GM18870 (cell line): ENCODE data around the gene THBS2.
"Not testable (repeated sequence)": the region's sequence is repeated elsewhere in the genome, so short reads cannot be mapped to it uniquely, and the experiment has no call there.

Experiments
- ATAC-seq: cut with Tn5 transposase; IDR thresholded peaks from one replicate; pipeline ENCODE4 v1.9.1; 2021; ENCODE audit warnings: moderate library complexity; ENCODE audit not compliant: unreplicated experiment

The THBS2 gene

DNA sequence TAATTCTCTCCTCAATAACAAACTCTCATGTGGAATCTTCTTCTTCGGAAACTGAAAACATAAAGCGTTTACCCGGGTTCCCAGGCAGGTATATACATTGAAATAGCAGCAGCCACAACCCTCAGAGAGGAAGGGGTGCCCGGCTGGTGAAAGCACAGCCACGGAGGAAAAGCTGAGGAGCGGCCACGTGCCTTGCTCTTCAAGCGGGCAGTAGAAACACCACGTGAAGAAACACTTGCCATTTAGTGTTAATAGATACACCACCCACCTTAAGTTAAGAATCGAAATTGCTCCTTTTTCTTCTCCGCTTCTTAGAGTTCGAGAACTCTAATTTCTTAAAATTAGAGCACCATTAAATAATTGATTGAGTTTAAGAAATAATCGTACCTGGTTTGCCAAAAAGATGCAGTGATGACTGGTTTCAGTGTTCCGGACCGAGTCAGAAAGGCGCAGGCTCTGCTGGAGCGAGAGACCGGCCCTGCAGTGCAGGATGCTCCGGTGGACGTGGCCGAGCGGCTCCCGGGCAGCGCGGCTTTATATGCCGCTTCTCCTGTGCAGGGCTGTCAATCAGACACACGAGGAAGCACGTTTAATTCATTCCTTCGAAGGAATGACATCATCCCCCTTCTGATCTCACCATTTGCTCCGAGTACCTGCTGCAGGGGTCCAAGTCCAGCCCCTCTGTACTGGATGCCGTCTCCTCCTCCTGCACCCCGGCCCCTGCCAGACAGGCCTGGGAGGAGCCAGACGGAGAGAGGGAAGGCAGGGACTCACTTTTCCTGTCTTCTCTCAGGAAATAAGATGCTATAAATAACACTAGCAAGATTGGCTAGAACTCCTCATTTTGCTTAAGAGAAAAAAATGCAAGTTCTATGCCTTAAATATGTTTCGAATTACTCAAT lies at the start of gene THBS2:
Gene THBS2, minus strand, starts transcription at position 510 of the 902 bp plus-strand sequence. CDS start 3,062 bp downstream, outside the sequence.
- ATAC-seq: no peak

DNA sequence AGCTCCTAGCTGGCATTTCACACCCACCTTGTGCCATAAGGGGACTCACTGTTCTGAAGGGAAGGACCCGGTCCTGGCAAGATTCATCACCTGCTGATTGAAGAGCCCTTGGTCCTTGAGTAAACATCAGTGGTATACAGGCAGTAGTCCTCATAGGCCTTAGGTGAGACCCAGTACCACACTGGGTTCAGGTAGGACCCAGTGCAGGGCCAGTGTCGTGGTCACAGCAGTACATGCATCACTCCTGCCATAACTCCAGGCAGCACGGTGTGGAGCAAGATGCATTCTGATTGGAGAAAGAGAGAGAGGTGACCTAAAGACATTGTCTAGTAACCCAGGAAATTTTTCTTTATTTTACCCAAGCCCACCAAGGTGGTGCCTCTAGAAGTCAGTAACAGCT lies 49.1 kb upstream of the THBS2 start:
- ATAC-seq: no peak

GRCh38 chr6:169302255-169302654 lies 48.6 kb upstream of the THBS2 start:
- ATAC-seq: no peak

DNA sequence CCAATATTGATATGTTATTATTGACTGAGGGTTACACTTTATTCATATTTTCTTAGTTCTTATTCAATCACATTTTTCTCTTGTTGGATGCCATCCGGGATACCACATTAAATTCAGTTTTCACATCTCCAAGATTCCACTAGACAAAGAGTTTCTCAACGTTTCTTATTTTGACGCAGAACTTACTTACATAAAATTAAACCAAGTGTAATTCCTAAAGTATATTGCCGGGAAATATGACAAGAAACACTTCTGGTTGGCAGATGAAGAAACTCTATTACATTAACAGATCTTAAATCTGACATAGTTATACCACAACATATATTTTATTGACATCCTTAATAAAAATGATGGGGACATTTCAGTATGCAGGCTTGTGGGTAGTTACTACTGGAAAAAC lies 47.3 kb upstream of the THBS2 start:
- ATAC-seq: no peak

GRCh38 chr6:169298626-169299025 lies 45.0 kb upstream of the THBS2 start:
- not testable (repeated sequence) for ATAC-seq

DNA sequence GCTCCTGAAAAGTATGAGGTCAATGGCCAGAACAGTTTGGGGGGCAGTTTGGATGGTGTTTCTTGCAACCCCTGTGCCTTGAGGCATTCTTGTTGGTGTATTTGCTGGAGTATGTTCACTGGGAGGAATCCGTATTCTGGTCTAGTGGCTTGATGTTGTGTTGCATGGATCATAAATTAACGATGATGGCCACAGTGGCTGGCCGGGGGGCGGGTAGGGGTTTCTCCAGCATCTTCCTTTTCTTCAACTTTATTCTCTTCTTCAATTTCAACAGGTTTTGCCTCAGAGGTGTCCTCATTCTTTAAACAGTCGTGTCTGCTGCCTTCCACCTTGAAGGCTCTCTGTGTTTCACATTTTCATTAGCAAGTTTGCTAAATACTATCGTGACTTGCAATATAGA lies 43.0 kb upstream of the THBS2 start:
- ATAC-seq: no peak

- no peak for ATAC-seq
Observed at GRCh38 chr6:169296170-169296569, 42.5 kb upstream of the THBS2 start.

GRCh38 chr6:169293196-169293595 lies 39.5 kb upstream of the THBS2 start:
- no peak for ATAC-seq

DNA sequence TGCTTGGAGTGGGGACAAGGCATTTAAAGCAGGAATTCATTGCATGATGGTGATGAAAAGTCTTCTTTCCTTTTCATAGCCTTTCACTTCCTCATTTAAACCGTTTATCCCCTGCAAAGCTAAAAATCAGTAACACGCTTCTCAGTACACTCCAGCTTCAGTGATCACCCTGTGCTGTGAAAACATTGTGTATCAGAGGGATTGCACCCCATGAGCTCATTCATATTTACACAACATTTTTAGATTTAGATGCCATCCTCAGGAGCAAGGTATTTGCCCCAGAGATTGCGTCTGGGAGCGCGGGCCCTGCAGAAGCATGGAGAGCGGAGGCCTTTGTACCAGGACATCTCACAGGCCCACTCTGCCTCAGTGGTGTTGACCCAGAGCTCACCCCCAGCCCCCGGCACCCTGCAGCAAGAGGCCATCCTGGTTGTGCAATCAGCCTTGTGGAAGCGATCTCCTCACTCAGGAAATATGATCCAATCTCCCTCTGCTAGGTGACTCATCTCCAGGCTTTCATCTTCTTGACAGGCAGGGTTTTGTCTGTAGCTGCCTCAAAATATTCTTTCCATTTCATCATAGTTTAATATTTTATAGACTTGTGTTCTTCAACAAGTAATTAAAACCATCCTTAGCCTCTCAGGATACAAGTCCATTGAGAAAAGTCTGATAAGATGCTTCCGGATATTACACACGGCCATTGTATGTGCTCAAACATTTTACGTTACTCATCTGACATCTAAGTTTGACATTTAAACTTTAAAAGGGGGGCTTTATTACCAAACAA lies 38.9 kb upstream of the THBS2 start:
- no peak for ATAC-seq

- ATAC-seq: no peak
Observed at GRCh38 chr6:169291646-169292337, 38.1 kb upstream of the THBS2 start.

DNA sequence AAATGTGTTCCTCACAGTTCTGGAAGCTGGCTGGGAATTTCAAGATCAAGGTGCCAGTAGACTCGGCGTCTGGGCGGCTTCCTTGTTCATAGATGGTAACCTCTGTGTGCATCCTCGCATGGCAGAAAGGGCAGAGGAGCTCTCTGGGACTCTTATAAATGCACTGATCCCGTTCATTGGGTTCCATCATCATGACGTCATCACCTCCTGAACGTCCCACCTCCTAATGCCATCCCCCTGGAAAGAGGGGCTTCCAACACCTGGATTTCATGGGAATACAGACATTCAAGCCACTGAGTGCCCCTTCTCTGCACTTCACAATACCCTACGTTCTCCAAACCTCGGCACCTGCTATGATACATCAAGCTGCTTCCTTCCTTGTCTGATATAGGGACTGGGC lies 37.5 kb upstream of the THBS2 start:
- no peak for ATAC-seq

GRCh38 chr6:169289619-169290339 lies 36.1 kb upstream of the THBS2 start:
- no peak for ATAC-seq

DNA sequence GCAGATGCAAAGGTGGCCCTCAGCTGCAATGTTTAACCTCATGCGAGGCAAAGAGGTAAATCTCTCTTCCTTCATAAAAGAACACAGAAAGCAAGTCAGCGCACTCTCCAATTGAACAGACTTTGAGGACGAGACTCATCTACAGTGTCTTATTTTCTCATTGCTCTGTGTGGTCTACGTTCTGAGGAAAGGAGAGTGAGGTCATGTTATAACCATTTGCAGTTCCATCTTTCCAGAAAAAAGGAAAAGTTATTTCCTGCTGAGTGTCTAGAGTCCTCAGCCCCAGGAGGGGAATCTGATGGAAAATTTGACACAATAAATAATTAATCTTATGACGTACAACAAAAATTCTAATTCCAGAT lies 35.6 kb upstream of the THBS2 start:
- no peak for ATAC-seq

DNA sequence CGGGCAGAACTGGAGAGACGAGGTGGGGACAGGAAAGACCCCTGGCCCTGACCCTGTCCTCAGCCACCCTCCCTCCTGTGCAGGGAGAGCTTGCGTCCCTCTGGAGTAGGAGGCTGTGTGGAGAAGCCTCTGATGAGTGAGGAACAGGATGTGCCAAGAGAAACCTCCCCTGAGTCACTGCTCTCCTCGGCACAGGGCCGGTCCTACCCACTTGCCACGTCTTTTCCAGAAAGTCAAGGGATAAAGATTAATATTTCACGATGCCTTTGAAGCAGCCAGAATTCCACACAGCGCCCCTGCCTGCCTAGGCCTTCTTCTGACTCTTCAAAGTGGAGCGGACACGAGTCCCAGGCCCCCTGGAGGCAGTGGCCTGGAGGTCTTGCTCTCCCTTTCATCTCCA lies 34.9 kb upstream of the THBS2 start:
- ATAC-seq: no peak

DNA sequence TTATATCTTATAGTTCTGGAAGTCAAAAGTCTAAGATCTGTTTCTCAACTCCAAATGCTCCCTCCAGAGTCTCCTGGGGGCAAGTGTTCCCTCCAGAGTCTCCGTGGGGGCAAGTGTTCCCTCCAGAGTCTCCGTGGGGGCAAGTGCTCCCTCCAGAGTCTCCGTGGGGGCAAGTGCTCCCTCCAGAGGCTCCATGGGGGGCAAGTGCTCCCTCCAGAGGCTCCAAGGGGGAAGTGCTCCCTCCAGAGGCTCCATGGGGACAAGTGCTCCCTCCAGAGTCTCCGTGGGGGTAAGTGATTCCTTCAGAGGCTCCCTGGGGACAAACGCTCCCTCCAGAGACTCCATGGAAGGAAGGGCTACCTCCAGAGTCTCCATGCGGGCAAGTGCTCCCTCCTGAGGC lies 34.0 kb upstream of the THBS2 start:
- ATAC-seq: no peak

DNA sequence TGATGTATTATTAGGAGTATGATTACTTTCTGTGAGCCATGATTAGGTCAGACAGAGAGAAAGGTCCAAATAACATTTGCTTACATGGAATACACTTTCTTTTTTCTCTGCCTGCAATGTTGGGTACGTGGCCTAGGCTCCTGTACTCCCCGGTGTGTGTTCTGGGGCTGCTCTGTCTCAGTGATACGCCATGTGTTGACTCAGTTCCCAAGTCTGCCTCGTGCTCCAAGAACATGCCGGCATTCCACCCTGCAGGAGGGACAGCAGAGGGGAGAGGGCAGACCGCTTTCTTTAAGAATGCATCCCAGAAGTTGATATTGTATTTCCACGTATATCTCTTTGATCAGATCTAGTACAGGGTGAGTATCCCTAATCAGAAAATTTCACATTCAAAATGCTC lies 33.3 kb upstream of the THBS2 start:
- no peak for ATAC-seq

DNA sequence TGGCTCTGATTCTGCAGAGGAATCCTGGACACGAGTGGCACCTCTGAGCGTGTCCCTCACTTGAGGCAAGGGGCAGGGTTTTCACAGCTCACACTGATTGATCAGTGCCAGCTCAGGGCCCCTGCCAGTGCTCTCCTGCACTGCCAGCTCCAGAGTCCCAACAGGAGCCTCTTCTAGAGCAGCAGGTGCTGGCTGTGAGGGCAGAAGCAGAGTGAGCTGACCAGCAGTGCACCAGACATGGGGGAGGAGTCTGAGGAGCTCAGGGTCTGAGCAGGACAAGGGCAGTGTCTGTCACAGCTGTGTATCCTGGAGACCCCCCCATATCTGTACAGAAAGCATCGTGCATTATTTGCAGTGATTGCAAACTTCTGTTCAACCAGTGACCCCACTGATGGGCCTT lies 31.5 kb upstream of the THBS2 start:
- ATAC-seq: no peak

GRCh38 chr6:169283924-169284323 lies 30.3 kb upstream of the THBS2 start:
- ATAC-seq: no peak

- no peak for ATAC-seq
Observed at GRCh38 chr6:169282043-169282442, 28.4 kb upstream of the THBS2 start.

DNA sequence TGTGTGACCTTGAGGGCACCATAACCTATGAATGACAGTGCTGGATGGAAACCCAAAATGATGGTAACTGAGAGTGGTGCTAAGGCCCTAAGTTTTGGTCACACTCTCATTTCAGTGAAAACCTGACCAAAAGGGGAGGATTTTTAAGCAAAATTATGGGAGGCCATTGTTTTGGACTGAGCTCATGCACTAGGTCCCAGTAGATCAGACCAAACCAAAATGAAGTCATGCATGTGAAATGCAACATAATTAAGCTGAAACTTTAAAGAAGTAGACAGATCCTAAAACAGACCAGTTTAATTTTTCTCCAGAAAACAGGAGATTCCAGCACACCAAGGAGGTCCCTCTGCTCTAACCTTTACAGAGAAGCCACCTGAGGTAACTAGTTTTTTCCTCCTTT lies 24.0 kb upstream of the THBS2 start:
- no peak for ATAC-seq

GRCh38 chr6:169274781-169275180 lies 21.1 kb upstream of the THBS2 start:
- ATAC-seq: no peak
